Loucy (cell line): Measurements from ENCODE around the gene LGALS9.

ENCODE experiments used
- H2AFZ ChIP-seq: fragments of 200-600 bp; sonication (generic); 2 replicates; pipeline ENCODE4 v1.6.0; 2016; ENCODE audit warnings: antibody characterized with exemption, mild to moderate bottlenecking, low read length, moderate library complexity
- H3F3A ChIP-seq: fragments of 200-600 bp; 2 replicates; pipeline ENCODE4 v1.6.0; 2016; ENCODE audit warnings: antibody characterized with exemption, low read depth, mild to moderate bottlenecking
- H3K27me3 ChIP-seq: fragments of 200-600 bp; sonication (generic); 2 replicates; pipeline ENCODE4 v1.6.1; 2014; ENCODE audit warnings: low read length, mild to moderate bottlenecking; ENCODE audit not compliant: insufficient read depth, poor library complexity, severe bottlenecking
- H3K36me3 ChIP-seq: fragments of 200-600 bp; sonication (generic); 2 replicates; pipeline ENCODE4 v1.6.1; 2016; ENCODE audit warnings: low read length; ENCODE audit not compliant: insufficient read depth
- H3K4me1 ChIP-seq: fragments of 200-600 bp; sonication (generic); 2 replicates; pipeline ENCODE4 v1.5.1; 2014; ENCODE audit warnings: low read length, mild to moderate bottlenecking; ENCODE audit not compliant: insufficient read depth, poor library complexity, severe bottlenecking
- H3K4me2 ChIP-seq: fragments of 200-600 bp; sonication (generic); 2 replicates; pipeline ENCODE4 v1.6.0; 2014; ENCODE audit warnings: antibody characterized with exemption, low read length, low read depth, mild to moderate bottlenecking; ENCODE audit not compliant: poor library complexity, severe bottlenecking
- H3K4me3 ChIP-seq: fragments of 200-600 bp; sonication (generic); 2 replicates; pipeline ENCODE4 v1.5.1; 2014; ENCODE audit warnings: low read length, mild to moderate bottlenecking, mixed read lengths; ENCODE audit not compliant: poor library complexity, severe bottlenecking
- H3K79me2 ChIP-seq: fragments of 200-600 bp; sonication (generic); 2 replicates; pipeline ENCODE4 v1.6.1; 2014; ENCODE audit warnings: low read length; ENCODE audit not compliant: insufficient read depth
- H3K9ac ChIP-seq: fragments of 200-600 bp; sonication (generic); 2 replicates; pipeline ENCODE4 v1.6.0; 2014; ENCODE audit warnings: mild to moderate bottlenecking, low read depth, low read length, moderate library complexity; ENCODE audit not compliant: poor library complexity, severe bottlenecking
- H3K9me2 ChIP-seq: fragments of 200-600 bp; sonication (generic); replicated peaks from 2 replicates; pipeline ENCODE4 v1.6.1; 2016; ENCODE audit warnings: low read depth, low read length, mixed read lengths
- H3K9me3 ChIP-seq: fragments of 200-600 bp; sonication (generic); 2 replicates; pipeline ENCODE4 v1.6.1; 2014; ENCODE audit warnings: mild to moderate bottlenecking, antibody characterized with exemption, low read length, low read depth; ENCODE audit not compliant: insufficient read depth
- H4K20me1 ChIP-seq: fragments of 200-600 bp; sonication (generic); 2 replicates; pipeline ENCODE4 v1.6.0; 2014; ENCODE audit warnings: antibody characterized with exemption, low read length, mild to moderate bottlenecking; ENCODE audit not compliant: insufficient read depth, poor library complexity, severe bottlenecking
- EZH2phosphoT487 ChIP-seq: fragments of 200-600 bp; IDR thresholded peaks from 2 replicates; pipeline ENCODE4 v1.6.1; 2018; ENCODE audit warnings: antibody characterized with exemption, mild to moderate bottlenecking, moderate library complexity, borderline replicate concordance
- TF ChIP-seq, protein P1 (sequence below): fragments of 200-600 bp; sonication (generic); conservative IDR thresholded peaks from 2 replicates; pipeline ENCODE4 v1.5.1; 2014; ENCODE audit warnings: mild to moderate bottlenecking, antibody characterized with exemption, low read length

The LGALS9 gene

DNA sequence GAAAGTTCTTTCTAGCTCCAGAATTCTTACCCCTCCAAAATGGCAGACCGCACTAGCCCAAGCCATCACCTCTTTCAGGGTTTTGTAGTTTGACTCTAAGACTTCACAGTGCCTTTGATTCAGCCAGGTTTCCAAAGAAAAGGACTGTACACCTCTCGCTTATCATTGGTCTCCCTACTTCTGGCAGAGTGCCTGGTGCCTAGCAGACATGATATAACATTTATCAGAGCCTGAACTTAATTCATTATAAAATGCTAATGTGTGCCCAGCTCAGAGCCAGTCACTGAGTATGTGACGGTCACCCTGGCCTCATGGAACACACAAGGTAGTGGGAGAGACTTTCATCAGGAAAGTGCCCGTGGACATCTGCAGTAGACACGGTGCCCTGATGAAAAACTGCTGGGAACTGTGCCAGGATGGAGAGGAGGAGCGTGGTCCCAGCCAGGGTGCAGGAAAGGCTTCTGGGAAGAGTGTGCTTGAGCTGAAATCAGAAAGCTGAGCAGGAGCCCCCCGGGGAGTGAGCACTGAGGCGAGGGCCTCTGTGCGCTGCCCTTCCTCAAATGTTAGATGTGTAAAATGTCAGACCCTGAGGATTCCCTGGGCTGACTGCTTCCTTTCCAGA is 34.3 kb upstream of the LGALS9 start:
- H3K4me3 ChIP-seq = no peak overlapping the region
- TF ChIP-seq, protein P1, sequence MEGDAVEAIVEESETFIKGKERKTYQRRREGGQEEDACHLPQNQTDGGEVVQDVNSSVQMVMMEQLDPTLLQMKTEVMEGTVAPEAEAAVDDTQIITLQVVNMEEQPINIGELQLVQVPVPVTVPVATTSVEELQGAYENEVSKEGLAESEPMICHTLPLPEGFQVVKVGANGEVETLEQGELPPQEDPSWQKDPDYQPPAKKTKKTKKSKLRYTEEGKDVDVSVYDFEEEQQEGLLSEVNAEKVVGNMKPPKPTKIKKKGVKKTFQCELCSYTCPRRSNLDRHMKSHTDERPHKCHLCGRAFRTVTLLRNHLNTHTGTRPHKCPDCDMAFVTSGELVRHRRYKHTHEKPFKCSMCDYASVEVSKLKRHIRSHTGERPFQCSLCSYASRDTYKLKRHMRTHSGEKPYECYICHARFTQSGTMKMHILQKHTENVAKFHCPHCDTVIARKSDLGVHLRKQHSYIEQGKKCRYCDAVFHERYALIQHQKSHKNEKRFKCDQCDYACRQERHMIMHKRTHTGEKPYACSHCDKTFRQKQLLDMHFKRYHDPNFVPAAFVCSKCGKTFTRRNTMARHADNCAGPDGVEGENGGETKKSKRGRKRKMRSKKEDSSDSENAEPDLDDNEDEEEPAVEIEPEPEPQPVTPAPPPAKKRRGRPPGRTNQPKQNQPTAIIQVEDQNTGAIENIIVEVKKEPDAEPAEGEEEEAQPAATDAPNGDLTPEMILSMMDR = no peak
- TF ChIP-seq EZH2phosphoT487 = no peak
- no peaks in the 10 kb centered on the region for H3K4me1 ChIP-seq
- no peaks in the 10 kb centered on the region for H3K79me2 ChIP-seq
- no peak overlapping the region for H2AFZ ChIP-seq
- H3K27me3 ChIP-seq = no peaks in the 10 kb centered on the region
- no peak overlapping the region for H3K4me2 ChIP-seq
- no peaks in the 10 kb centered on the region for H4K20me1 ChIP-seq
- H3K36me3 ChIP-seq = peaks cover 12% of the 10 kb centered on the region; the same call in 1 of the 2 replicates
- H3K9me2 ChIP-seq = no peaks in the 10 kb centered on the region
- H3F3A ChIP-seq = no peaks in the 10 kb centered on the region
- no peak overlapping the region for H3K9ac ChIP-seq
- H3K9me3 ChIP-seq = no peaks in the 10 kb centered on the region

DNA sequence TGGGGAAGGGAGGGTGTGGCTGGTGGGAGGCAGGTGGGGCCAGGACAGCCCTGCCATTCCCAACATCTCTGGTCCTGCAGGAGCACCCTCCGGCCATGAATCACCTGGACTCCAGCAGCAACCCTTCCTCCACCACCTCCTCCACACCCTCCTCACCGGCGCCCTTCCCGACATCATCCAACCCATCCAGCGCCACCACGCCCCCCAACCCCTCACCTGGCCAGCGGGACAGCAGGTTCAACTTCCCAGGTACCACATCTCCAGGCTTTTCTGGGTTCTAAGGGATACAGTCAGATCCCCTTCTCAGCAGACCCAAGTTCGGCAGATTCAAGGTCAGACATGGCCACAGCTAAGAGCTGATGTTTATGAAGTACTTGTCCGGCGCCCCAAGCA is 33.8 kb upstream of the LGALS9 start:
- no peaks in the 10 kb centered on the region for H3K9me2 ChIP-seq
- H2AFZ ChIP-seq = no peak overlapping the region
- H3F3A ChIP-seq = 0 out of 2 replicates have a peak, but pooled peaks cover 3% of the 10 kb centered on the region
- no peak overlapping the region for H3K4me2 ChIP-seq
- H3K9me3 ChIP-seq = no peaks in the 10 kb centered on the region
- peaks cover 4% of the 10 kb centered on the region for H3K4me1 ChIP-seq
- H3K27me3 ChIP-seq = no peaks in the 10 kb centered on the region
- H3K79me2 ChIP-seq = no peaks in the 10 kb centered on the region
- no peak overlapping the region for H3K4me3 ChIP-seq
- H4K20me1 ChIP-seq = no peaks in the 10 kb centered on the region
- no peak overlapping the region for H3K9ac ChIP-seq
- H3K36me3 ChIP-seq = peaks cover 12% of the 10 kb centered on the region; the same call in 1 of the 2 replicates
- no peak for TF ChIP-seq EZH2phosphoT487
- TF ChIP-seq, protein P1 = no peak

GRCh38 chr17:27597783-27598320 is 33.1 kb upstream of the LGALS9 start:
- Histone ChIP-seq H2AFZ (no peak overlapping the region), H3K9ac (no peak overlapping the region)

More at GRCh38 chr17:27597783-27598320, 33.1 kb upstream of the LGALS9 start:
- no peak for TF ChIP-seq EZH2phosphoT487
- TF ChIP-seq, protein P1 = no peak
- no peaks in the 10 kb centered on the region for H3K9me2 ChIP-seq
- H3K27me3 ChIP-seq = no peaks in the 10 kb centered on the region
- peaks cover 12% of the 10 kb centered on the region; the same call in 1 of the 2 replicates for H3K36me3 ChIP-seq
- peaks cover 11% of the 10 kb centered on the region for H3K4me1 ChIP-seq
- no peaks in the 10 kb centered on the region for H3K79me2 ChIP-seq
- no peaks in the 10 kb centered on the region for H3K9me3 ChIP-seq
- no peak overlapping the region for H3K4me2 ChIP-seq
- H3F3A ChIP-seq = 0 out of 2 replicates have a peak, but pooled peaks cover 3% of the 10 kb centered on the region
- no peaks in the 10 kb centered on the region for H4K20me1 ChIP-seq
- H3K4me3 ChIP-seq = no peak overlapping the region
